ENCODE data around the gene GSG1L.

GRCh38 chr16:27766236-27766925 lies 297.1 kb downstream of the GSG1L start:
- TF ChIP-seq SUZ12 (IDR thresholded peaks at IDR 0.05) (no peak), FOXM1 (IDR thresholded peaks at IDR 0.05; ENCODE audit: borderline replicate concordance) (no peak), NFRKB (IDR thresholded peaks at IDR 0.05) (no peak), BHLHE40 (IDR thresholded peaks at IDR 0.05; ENCODE audit: borderline replicate concordance) (no peak), SP1 (IDR thresholded peaks at IDR 0.05) (no peak), HDGF (IDR thresholded peaks at IDR 0.05; ENCODE audit: borderline replicate concordance) (no peak)
